Stomach (tissue), 4 donors: ENCODE data around the gene CIT.

Source experiments
- EP300 ChIP-seq: sonication (generic); formaldehyde crosslinking; IDR thresholded peaks from one replicate; pipeline ENCODE4 v1.6.1; 2017; ENCODE audit warnings: antibody characterized with exemption
- POLR2A ChIP-seq, 4 donors: fragments of 450-650 bp; IDR thresholded peaks; one replicate each; pipeline ENCODE4 v1.6.1; 2016; ENCODE audit warnings: antibody characterized with exemption in 4 of 4, control low read depth in 2 of 4, mild to moderate bottlenecking in 1 of 4, moderate library complexity in 1 of 4
- POLR2AphosphoS5 ChIP-seq, 3 donors: sonication (generic); formaldehyde crosslinking; IDR thresholded peaks; one replicate each; pipeline ENCODE4 v1.6.1; 2016; ENCODE audit warnings: antibody characterized with exemption in 3 of 3
- TF ChIP-seq, protein P1 (sequence below), 7 experiments: fragments of 450-650 bp in 4 of 7; fragments of 200-600 bp in 3 of 7; sonication (generic) in 3 of 7; IDR thresholded peaks; one replicate each; pipeline ENCODE4 v1.5.1; 2016 to 2019; ENCODE audit warnings: antibody characterized with exemption in 7 of 7, control low read depth in 2 of 7, mild to moderate bottlenecking in 1 of 7

DNA sequence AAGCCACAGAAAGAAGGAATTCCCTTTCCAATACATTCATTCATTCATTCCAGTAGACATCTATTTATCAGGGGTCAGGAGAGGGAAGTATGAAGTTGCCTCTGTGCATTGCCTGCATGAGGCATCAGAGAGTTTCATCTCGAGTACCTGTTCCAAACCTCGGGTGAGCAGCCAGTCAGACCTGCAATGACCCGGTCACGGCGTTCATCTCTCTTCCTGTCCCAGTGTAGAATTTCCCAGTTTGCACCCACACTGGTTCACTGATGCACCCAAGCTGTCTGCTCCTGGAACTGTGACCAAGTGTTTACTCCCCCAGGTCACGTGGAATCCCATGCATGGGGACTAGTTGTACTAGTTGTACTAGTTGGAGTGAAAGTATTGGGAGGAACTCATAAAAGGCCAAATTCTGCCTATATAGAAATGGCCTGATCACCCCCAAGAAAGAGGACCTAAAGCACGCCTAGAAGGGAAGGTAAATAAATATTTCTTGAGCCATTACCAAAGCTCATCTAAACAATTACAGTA is 231.5 kb downstream of the CIT start:
- no peak for TF ChIP-seq EP300
- TF ChIP-seq, protein P1, sequence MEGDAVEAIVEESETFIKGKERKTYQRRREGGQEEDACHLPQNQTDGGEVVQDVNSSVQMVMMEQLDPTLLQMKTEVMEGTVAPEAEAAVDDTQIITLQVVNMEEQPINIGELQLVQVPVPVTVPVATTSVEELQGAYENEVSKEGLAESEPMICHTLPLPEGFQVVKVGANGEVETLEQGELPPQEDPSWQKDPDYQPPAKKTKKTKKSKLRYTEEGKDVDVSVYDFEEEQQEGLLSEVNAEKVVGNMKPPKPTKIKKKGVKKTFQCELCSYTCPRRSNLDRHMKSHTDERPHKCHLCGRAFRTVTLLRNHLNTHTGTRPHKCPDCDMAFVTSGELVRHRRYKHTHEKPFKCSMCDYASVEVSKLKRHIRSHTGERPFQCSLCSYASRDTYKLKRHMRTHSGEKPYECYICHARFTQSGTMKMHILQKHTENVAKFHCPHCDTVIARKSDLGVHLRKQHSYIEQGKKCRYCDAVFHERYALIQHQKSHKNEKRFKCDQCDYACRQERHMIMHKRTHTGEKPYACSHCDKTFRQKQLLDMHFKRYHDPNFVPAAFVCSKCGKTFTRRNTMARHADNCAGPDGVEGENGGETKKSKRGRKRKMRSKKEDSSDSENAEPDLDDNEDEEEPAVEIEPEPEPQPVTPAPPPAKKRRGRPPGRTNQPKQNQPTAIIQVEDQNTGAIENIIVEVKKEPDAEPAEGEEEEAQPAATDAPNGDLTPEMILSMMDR (IDR thresholded peaks at IDR 0.05): no peak
- TF ChIP-seq POLR2AphosphoS5 (IDR thresholded peaks at IDR 0.05): no peak
- no peak for TF ChIP-seq POLR2A (IDR thresholded peaks at IDR 0.05)
